ENCODE results near the gene RBM44. TPM values are rescaled to one million over a fixed set of nuclear protein-coding genes. Genes with fewer than 3 reads are reported as not detected.

RBM44 gene
- total RNA-seq, 4 donors from 2014 or later, result 0.89 to 4.1 (median 1.5) TPM

- intact Hi-C loops (cut with DNase I), result no loop called here
- no peak overlapping the region for H3K4me3 ChIP-seq (replicated peaks in 1 of 3)
- 62 to 69% methylated on average over 2 of the region's 2 CpGs for WGBS, 2 donors
- H3K4me1 ChIP-seq, result no peaks in the 10 kb centered on the region
- DNase-seq, result no peak
- no peaks in the 10 kb centered on the region for H3K27me3 ChIP-seq
- no peak for TF ChIP-seq POLR2A (IDR thresholded peaks at IDR 0.05)
- TF ChIP-seq CTCF (IDR thresholded peaks at IDR 0.05), result no peak
- peaks cover 8 to 13% of the 10 kb centered on the region in 2 donors for H3K36me3 ChIP-seq
- no peaks in the 10 kb centered on the region for H3K9me3 ChIP-seq
- H3K27ac ChIP-seq, result no peak overlapping the region
These were observed 32.2 kb upstream of the RBM44 start for GRCh38 chr2:237766340-237766739.

DNA sequence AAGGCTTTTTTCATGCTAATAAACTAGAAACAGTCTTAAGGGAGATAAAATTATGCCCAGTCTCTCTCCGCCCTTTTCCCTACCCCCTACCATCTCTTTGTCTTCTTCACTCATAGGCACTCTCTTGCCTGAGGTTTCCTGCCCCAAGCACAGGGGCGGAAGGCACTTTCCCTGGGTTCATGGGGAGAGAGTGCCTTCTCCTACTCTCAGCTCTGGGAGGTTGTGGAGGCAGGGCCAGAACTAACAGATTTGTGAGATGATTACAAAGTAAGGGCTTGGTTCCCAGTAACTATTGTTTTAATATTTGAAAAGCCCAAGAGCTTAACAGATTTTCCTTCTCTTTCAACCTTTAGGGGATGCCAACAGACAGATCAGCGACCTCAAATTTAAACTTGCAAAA, 26.1 kb upstream of the RBM44 start:
- no peaks in the 10 kb centered on the region for H3K4me1 ChIP-seq
- no peaks in the 10 kb centered on the region for H3K9me3 ChIP-seq
- intact Hi-C loops (cut with DNase I), result no loop called here
- peaks cover 15 to 19% of the 10 kb centered on the region in 2 donors for H3K36me3 ChIP-seq
- no peak overlapping the region for H3K27ac ChIP-seq
- WGBS, 2 donors, result 89 to 91% methylated on average over 3 of the region's 3 CpGs
- H3K4me3 ChIP-seq (replicated peaks in 1 of 3), result no peak overlapping the region
- no peak for DNase-seq
- H3K27me3 ChIP-seq, result no peaks in the 10 kb centered on the region
- no peak for TF ChIP-seq CTCF (IDR thresholded peaks at IDR 0.05)
- no peak for TF ChIP-seq POLR2A (IDR thresholded peaks at IDR 0.05)

DNA sequence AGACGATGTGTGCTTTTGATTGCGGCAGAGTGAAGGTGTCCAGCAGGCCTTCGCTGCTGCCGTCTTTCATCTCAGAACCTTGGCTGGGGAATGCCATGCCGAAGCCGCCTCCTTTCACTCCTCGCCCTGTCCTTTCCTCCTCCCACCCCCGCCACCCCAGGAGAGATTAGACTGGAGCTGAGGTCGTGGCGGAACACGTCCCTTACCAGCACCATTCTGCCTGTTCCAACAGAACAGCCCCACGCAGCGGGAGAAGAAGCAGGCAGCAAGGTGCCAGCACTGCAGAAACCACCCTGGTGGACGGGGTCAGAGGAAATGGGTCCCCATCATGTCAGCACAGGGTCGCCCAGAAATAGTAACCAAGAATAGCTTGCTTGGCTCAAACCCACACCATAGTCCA, 24.8 kb upstream of the RBM44 start:
- no peak overlapping the region for H3K4me3 ChIP-seq (replicated peaks in 1 of 3)
- H3K4me1 ChIP-seq, result no peaks in the 10 kb centered on the region
- H3K27me3 ChIP-seq, result no peaks in the 10 kb centered on the region
- intact Hi-C loops (cut with DNase I), result no loop called here
- no peak for DNase-seq
- H3K27ac ChIP-seq, result no peak overlapping the region
- no peaks in the 10 kb centered on the region for H3K9me3 ChIP-seq
- peaks cover 21 to 28% of the 10 kb centered on the region in 2 donors for H3K36me3 ChIP-seq
- 92 to 93% methylated on average over 15 of the region's 15 CpGs for WGBS, 2 donors
- no peak for TF ChIP-seq POLR2A (IDR thresholded peaks at IDR 0.05)
- TF ChIP-seq CTCF (IDR thresholded peaks at IDR 0.05), result no peak

GRCh38 chr2:237774811-237775553, 23.6 kb upstream of the RBM44 start:
- Histone ChIP-seq H3K4me1 (no peaks in the 10 kb centered on the region), H3K9me3 (no peaks in the 10 kb centered on the region), H3K27me3 (no peaks in the 10 kb centered on the region), H3K36me3 (peaks cover 30 to 31% of the 10 kb centered on the region in 2 donors), H3K4me3 (replicated peaks in 1 of 3) (no peak overlapping the region), H3K27ac (no peak overlapping the region)
- intact Hi-C loops (cut with DNase I), result no loop called here
- WGBS, 2 donors, result 74 to 75% methylated on average over 13 of the region's 13 CpGs
- peak; percentile 32 to 59 (median 48) for TF ChIP-seq CTCF (IDR thresholded peaks at IDR 0.05)
- no peak for TF ChIP-seq POLR2A (IDR thresholded peaks at IDR 0.05)
- peak; percentile 41 to 48 for DNase-seq

DNA sequence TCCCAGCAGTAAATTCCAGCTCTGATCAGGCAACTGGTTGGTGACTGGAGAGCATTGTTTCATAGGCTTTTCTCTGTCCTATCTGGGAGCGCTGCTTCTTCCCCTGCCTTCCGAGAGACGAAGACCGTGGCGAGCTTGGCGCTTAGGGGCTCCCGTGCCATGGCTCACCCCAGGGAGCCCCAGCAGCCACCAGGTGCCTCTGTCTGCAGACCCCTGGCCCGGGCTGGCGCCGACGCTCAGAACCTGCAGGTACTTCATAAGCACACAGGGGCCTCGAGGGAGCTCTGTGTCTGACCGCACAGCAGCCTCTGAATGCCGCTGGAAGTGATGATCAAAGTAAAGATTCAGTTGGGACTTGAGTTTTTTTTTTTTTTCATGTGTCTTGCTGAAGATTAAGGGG, 19.1 kb upstream of the RBM44 start:
- H3K4me3 ChIP-seq (replicated peaks in 1 of 3), result no peak overlapping the region
- no peaks in the 10 kb centered on the region for H3K4me1 ChIP-seq
- H3K27ac ChIP-seq, result no peak overlapping the region
- WGBS, 2 donors, result 91 to 95% methylated on average over 13 to 14 of the region's 14 CpGs
- intact Hi-C loops (cut with DNase I), result no loop called here
- H3K27me3 ChIP-seq, result no peaks in the 10 kb centered on the region
- no peak for TF ChIP-seq CTCF (IDR thresholded peaks at IDR 0.05)
- no peak for TF ChIP-seq POLR2A (IDR thresholded peaks at IDR 0.05)
- DNase-seq, result no peak
- H3K9me3 ChIP-seq, result no peaks in the 10 kb centered on the region
- peaks cover 14 to 30% of the 10 kb centered on the region in 2 donors for H3K36me3 ChIP-seq
